ENCODE results near the gene FAM20A. TPM values are rescaled to one million over a fixed set of nuclear protein-coding genes. Genes with fewer than 3 reads are reported as not detected.

The FAM20A gene
- total and polyA plus RNA-seq, 2 donors (not counting 1 experiment from before 2014, with no cell fraction given): not detected

GRCh38 chr17:68569346-68569745, 31.8 kb downstream of the FAM20A start:
- no peaks in the 10 kb centered on the region for H3K9me3 ChIP-seq (ENCODE audit: control extremely low read depth in 1 of 3, control insufficient read depth in 2 of 3, insufficient read depth in 1 of 3, low read length in 2 of 3)
- no peak overlapping the region for H3K9ac ChIP-seq (ENCODE audit: low read length)

DNA sequence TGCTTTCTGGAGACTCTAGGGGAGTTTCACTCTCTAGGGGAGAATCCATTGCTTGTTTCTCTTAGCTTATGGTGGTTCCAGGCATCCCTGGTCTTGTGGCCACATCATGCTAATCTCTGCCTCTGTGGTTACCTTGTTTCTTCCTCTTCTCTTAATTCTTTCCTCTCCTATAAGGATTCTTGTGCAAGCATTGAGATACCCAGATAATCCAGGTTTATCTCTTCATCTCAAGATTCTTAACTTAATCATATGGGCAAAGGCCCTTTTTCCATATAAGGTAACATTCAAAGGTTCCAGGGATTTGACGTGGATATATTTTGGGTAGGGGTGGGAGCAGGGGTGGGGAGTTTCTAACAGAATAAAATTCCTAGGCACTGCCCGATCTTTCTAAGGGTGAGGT, 32.6 kb downstream of the FAM20A start:
- no peak overlapping the region for H3K27ac Mint-ChIP-seq
- H3K79me2 ChIP-seq (ENCODE audit: control insufficient read depth, insufficient read depth, low read length): no peaks in the 10 kb centered on the region
- ATAC-seq (ENCODE audit: low read depth): no peak
- no peak overlapping the region for H3K9ac ChIP-seq (ENCODE audit: low read length)
- TF ChIP-seq, protein P1, sequence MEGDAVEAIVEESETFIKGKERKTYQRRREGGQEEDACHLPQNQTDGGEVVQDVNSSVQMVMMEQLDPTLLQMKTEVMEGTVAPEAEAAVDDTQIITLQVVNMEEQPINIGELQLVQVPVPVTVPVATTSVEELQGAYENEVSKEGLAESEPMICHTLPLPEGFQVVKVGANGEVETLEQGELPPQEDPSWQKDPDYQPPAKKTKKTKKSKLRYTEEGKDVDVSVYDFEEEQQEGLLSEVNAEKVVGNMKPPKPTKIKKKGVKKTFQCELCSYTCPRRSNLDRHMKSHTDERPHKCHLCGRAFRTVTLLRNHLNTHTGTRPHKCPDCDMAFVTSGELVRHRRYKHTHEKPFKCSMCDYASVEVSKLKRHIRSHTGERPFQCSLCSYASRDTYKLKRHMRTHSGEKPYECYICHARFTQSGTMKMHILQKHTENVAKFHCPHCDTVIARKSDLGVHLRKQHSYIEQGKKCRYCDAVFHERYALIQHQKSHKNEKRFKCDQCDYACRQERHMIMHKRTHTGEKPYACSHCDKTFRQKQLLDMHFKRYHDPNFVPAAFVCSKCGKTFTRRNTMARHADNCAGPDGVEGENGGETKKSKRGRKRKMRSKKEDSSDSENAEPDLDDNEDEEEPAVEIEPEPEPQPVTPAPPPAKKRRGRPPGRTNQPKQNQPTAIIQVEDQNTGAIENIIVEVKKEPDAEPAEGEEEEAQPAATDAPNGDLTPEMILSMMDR (IDR thresholded peaks at IDR 0.05): no peak
- TF ChIP-seq EZH2 (IDR thresholded peaks at IDR 0.05; ENCODE audit: borderline replicate concordance, insufficient read depth, low read depth, low read length, poor library complexity, severe bottlenecking): no peak
- no peak overlapping the region for H3K4me3 Mint-ChIP-seq
- H3K4me2 ChIP-seq (replicated peaks; ENCODE audit: low read depth, low read length, poor library complexity, severe bottlenecking): no peak overlapping the region
- no peak overlapping the region for H3K4me3 ChIP-seq (ENCODE audit: control extremely low read depth in 1 of 5, extremely low read depth in 1 of 5, insufficient read depth in 1 of 5, low read depth in 2 of 5, low read length in 4 of 5)
- WGBS (ENCODE audit: insufficient coverage): no CpG with 5 or more reads among the region's 2 CpGs
- POLR2A ChIA-PET: no interaction called here
- H3K4me1 Mint-ChIP-seq: no peaks in the 10 kb centered on the region
- H3K9me3 Mint-ChIP-seq (ENCODE audit: insufficient read depth): no peaks in the 10 kb centered on the region
- H3K36me3 ChIP-seq (replicated peaks in 1 of 2; ENCODE audit: control extremely low read depth in 1 of 2, control insufficient read depth in 1 of 2, extremely low read depth in 1 of 2, insufficient read depth in 2 of 2, low read length in 1 of 2): no peaks in the 10 kb centered on the region
- H3K4me1 ChIP-seq (ENCODE audit: control insufficient read depth in 2 of 2, insufficient read depth in 2 of 2, low read length in 2 of 2): no peaks in the 10 kb centered on the region
- no peaks in the 10 kb centered on the region for H3K9me3 ChIP-seq (ENCODE audit: control extremely low read depth in 1 of 3, control insufficient read depth in 2 of 3, insufficient read depth in 1 of 3, low read length in 2 of 3)
- no peak for DNase-seq
- intact Hi-C loops (cut with micrococcal nuclease): no loop called here
- no peaks in the 10 kb centered on the region for H4K20me1 ChIP-seq (ENCODE audit: control insufficient read depth, insufficient read depth, low read length, poor library complexity, severe bottlenecking)
- no peak overlapping the region for H3K27ac ChIP-seq (ENCODE audit: low read length in 2 of 2)
- CTCF ChIA-PET: no interaction called here
- no peak overlapping the region for H2AFZ ChIP-seq (ENCODE audit: insufficient read depth, low read depth, low read length, poor library complexity, severe bottlenecking)
- H3K27me3 ChIP-seq (replicated peaks in 1 of 4; ENCODE audit: control extremely low read depth in 1 of 4, control insufficient read depth in 3 of 4, insufficient read depth in 4 of 4, low read length in 3 of 4): peaks cover 0 to 4% (median 0%) of the 10 kb centered on the region in 4 experiments
- peaks cover 17% of the 10 kb centered on the region for H3K27me3 Mint-ChIP-seq

More at GRCh38 chr17:68569346-68569745, 31.8 kb downstream of the FAM20A start:
- Histone ChIP-seq H3K4me1 (ENCODE audit: control insufficient read depth in 2 of 2, insufficient read depth in 2 of 2, low read length in 2 of 2) (no peaks in the 10 kb centered on the region), H3K27me3 (replicated peaks in 1 of 4; ENCODE audit: control extremely low read depth in 1 of 4, control insufficient read depth in 3 of 4, insufficient read depth in 4 of 4, low read length in 3 of 4) (peaks cover 0 to 4% (median 0%) of the 10 kb centered on the region in 4 experiments), H3K79me2 (ENCODE audit: control insufficient read depth, insufficient read depth, low read length) (no peaks in the 10 kb centered on the region), H4K20me1 (ENCODE audit: control insufficient read depth, insufficient read depth, low read length, poor library complexity, severe bottlenecking) (no peaks in the 10 kb centered on the region), H3K4me3 (ENCODE audit: control extremely low read depth in 1 of 5, extremely low read depth in 1 of 5, insufficient read depth in 1 of 5, low read depth in 2 of 5, low read length in 4 of 5) (no peak overlapping the region), H2AFZ (ENCODE audit: insufficient read depth, low read depth, low read length, poor library complexity, severe bottlenecking) (no peak overlapping the region), H3K27ac (ENCODE audit: low read length in 2 of 2) (no peak overlapping the region), H3K36me3 (replicated peaks in 1 of 2; ENCODE audit: control extremely low read depth in 1 of 2, control insufficient read depth in 1 of 2, extremely low read depth in 1 of 2, insufficient read depth in 2 of 2, low read length in 1 of 2) (no peaks in the 10 kb centered on the region), H3K4me2 (replicated peaks; ENCODE audit: low read depth, low read length, poor library complexity, severe bottlenecking) (no peak overlapping the region)
- Mint-ChIP-seq H3K27me3 (peaks cover 17% of the 10 kb centered on the region), H3K27ac (no peak overlapping the region), H3K9me3 (ENCODE audit: insufficient read depth) (no peaks in the 10 kb centered on the region), H3K4me3 (no peak overlapping the region), H3K4me1 (no peaks in the 10 kb centered on the region)
- ChIA-PET POLR2A (no interaction called here), CTCF (no interaction called here)
- TF ChIP-seq EZH2 (IDR thresholded peaks at IDR 0.05; ENCODE audit: borderline replicate concordance, insufficient read depth, low read depth, low read length, poor library complexity, severe bottlenecking): no peak
- TF ChIP-seq, protein P1 (IDR thresholded peaks at IDR 0.05): no peak
- intact Hi-C loops (cut with micrococcal nuclease): no loop called here
- no peak for DNase-seq
- ATAC-seq (ENCODE audit: low read depth): no peak

All from B cell (primary cell).